SKM-1 treated with dmso at 0.1 percent for 144 hours (cell line): Measurements from ENCODE around the gene SLCO2A1.
A peak's percentile ranks its signal among the peaks of the same experiment; 100 is the strongest.

Source experiments
- DNase-seq: peaks from one replicate; lab custom pipeline; 2025; ENCODE audit not compliant: unreplicated experiment; lab: John Stamatoyannopoulos, UW

SLCO2A1 gene

GRCh38 chr3:133983576-133984560 lies 45.9 kb downstream of the SLCO2A1 start:
- DNase-seq = no peak

DNA sequence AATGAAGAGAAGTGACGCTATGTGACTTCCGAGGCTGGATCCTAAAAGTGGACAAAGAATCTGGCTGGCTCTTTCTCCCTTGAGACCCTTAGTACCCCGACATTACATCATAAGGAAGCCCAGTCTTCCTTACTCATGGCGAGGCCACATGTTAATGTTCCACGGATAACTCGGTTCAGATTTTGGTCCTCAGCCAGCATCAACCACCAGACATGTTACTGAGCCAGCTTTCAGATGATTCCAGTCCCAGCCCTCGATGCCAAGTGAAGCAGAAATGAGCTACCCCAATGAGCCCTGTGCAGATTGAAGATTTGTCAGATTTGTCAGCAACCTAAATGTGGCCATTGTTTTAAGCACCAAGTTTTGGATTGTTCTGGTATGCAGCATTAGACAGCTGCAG lies 46.6 kb downstream of the SLCO2A1 start:
- no peak for DNase-seq

DNA sequence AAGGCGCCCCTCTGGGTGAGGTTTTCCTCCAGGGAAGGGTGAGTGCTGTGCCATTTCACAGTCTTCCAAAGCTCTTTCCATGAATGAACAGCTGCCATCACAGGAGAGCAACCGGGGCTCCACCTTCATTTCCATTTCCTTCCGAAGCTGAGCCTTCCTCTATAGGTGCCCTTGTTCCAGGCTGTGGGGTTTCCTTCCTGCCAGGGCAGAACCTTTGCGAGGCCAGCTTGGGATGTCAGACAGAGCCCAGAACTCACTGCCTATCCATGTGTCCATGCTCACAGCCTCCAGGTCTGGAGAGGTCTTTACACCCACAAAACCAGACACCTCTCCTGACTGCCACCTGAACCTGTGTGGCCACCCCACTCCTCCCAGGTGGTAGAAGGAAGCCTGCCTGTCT lies 49.2 kb downstream of the SLCO2A1 start:
- DNase-seq = no peak

DNA sequence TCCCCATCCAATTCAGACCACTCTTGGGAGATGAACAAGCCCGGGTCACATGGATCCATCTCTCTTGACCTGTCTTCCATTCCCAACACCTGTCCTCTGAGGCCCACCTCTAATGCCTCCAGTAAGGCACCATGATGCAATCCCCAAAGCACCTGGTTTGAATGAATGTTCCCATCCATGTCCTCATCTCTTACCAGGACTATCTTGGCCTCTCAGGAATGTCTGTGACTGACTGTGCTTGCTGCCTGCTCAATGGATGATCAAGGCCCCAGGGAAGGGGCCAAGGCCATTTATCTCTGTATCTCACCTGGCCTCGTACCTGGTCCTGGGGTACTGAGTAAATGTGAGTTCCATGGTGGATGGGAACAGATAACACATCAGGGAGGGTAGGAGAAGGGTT lies 49.7 kb downstream of the SLCO2A1 start:
- no peak for DNase-seq

DNA sequence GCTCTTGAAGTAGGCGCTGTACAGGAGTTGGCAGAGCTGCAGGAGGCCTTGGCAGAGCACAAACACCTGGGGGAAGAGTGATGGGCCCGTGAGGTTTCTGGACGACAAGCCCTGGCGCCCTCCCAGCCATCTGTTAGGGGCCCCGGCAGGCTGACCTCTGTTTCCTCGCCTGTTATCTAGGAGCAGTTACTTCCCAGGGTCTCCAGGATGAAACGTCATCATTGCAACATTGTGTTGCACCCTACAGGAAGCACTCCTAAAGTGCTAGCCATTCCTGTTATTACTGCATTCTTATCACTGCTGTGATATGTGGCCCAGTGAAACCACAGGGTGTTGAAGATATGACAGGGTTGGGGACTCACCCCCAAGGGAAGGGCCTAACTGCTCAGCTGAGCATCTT lies 50.2 kb downstream of the SLCO2A1 start:
- DNase-seq = no peak

GRCh38 chr3:133977568-133977967 lies 52.2 kb downstream of the SLCO2A1 start:
- DNase-seq = no peak

GRCh38 chr3:133973249-133973980 lies 56.3 kb downstream of the SLCO2A1 start:
- DNase-seq = no peak

GRCh38 chr3:133972156-133972555 lies 57.6 kb downstream of the SLCO2A1 start:
- no peak for DNase-seq

GRCh38 chr3:133970916-133971315 lies 58.8 kb downstream of the SLCO2A1 start:
- DNase-seq = no peak

GRCh38 chr3:133970339-133970738 lies 59.4 kb downstream of the SLCO2A1 start:
- DNase-seq = no peak

GRCh38 chr3:133967992-133968892 lies 61.5 kb downstream of the SLCO2A1 start:
- no peak for DNase-seq

DNA sequence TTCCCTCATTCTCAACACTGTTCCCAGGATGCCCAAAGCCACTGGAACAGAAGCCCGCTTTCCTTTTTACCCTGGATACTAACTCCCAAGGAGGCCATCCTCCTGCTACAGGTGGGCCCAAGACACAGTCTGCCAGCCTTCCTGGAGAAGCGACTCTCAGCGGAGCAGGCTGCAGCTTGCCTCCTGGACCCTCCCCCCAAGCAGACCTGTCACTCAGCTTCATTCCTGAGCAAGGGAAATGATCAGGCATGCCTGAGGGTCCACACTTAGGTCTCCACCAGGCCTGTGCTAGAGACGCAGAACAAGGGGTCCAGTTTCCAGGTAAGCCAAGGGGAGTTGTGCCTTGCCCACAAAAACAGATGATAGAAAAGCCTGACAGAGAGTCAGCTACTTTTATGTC lies 62.8 kb downstream of the SLCO2A1 start:
- DNase-seq = no peak

GRCh38 chr3:133965906-133966305 lies 63.8 kb downstream of the SLCO2A1 start:
- no peak for DNase-seq

- no peak for DNase-seq
Measured at GRCh38 chr3:133965013-133965570, 64.6 kb downstream of the SLCO2A1 start.

DNA sequence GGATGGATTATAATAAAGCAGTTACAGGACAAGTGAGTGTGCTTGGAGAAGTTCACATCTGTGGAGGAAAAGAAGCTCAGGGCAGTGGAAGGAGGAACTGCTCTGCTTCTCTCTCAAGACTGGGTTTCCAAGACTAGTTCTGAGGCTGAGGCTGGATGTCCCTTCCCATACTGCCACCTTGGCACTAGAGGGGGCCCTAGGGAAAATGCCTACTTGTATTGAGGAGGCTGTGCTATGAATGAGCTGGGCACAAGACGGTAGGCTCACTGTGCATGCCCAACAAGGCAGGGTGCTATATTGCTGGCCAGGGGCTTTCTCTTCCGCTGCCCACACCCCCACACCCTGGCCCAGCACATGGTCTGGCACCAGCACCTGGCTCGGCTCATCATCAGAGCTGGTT lies 65.2 kb downstream of the SLCO2A1 start:
- DNase-seq = peak; percentile 14

DNA sequence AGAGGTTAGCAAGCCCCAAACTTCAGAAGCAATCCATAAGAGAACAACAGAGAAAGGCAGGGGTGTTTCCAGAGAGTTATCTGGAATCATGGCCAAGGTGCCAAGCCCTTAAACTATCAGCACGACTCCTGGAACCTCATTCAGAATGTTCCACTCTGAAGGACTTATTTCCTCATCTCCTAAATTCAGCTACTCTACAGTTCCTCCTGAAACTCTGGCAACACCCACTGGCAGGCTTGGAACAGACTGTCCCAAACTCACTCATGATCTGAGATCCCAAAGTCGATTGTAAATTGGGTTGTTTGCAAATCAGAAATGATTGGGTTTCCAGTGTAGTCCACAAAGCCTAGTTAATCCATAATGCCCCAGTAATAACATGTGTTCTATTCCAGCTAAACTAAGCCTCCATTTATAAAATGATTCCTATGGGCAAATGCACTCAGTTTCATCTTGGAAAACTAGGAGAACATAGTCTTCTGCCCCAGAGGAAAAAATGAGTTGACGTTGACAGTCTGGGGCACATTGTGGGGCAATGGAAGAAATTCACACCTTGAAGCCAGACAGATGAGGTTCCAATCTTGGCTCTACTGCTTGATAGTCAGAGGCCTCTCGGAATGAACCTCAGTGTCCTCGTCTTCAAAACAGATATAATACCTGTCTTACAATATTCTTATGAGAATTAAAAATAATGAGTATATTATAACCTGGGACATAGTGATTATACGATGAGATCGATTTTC lies 65.9 kb downstream of the SLCO2A1 start:
- no peak for DNase-seq

DNA sequence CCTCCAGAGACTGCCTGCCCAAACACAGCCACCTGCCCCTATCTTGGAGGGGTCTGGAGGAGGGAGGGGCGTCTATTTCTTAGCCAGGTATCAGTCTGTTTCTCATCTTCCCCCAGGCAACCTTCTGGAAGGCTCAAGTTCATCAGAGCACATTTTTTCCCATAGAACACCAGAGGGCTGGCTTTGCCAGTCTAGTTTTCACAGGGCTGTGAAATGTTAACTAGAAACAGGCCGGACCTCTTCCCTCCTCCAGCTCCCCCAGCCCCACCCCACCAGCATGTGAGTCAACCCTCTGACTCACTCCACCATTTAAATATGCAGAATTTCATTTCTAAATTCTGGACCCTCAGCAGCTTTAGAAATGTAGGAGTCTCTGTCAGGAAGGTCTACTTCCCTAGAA lies 66.9 kb downstream of the SLCO2A1 start:
- no peak for DNase-seq

DNA sequence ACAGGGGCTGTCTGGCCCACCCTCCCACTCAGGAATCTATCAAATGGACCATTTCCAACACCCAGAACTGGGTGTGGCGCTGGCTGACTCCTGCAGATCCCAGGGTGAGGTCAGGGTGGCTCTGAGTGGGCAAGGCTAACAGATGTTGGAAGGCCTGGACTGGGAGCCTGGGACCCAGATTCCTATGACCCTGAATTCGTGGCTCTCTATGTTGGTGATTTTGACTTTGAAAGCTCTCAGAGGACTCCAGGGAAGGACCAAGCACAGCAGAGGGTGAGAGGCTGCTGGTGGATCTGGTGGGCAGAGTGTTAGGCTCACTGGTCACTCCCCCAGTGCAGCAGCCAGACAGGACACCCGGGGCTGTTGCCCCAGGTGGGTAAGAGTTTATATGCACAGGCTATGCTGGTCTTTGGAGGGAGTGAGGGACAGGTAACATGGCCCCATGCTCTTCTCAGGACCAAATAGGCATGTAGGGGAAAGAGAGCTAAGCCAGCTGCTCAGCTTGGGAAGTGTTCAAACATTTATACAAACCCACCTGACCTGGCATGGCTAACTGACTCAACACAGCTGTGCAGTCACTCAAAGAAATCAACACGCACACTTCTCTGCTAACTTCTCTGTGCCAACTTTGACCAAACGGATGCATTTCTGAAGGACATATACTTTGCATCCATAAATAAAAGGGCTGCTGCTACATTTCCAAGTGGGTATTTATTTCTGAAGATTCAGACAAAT lies 71.5 kb downstream of the SLCO2A1 start:
- DNase-seq = no peak

GRCh38 chr3:133956982-133957381 lies 72.7 kb downstream of the SLCO2A1 start:
- DNase-seq = no peak
